ENCODE results near the gene SIRT3.

- no peak for TF ChIP-seq CTCF (IDR thresholded peaks at IDR 0.05; ENCODE audit: low read length)
- TF ChIP-seq EZH2 (optimal IDR thresholded peaks at IDR 0.05; ENCODE audit: low read depth, low read length) = no peak
Measured at GRCh38 chr11:241634-242033, 5.5 kb upstream of the SIRT3 start.
